HEK293 (cell line): ENCODE data around the gene DGCR8.

Experiments
- CTCF ChIA-PET: fragments of 350-600 bp; formaldehyde crosslinking; extraction: SDS; loops from one replicate; lab custom pipeline; 2021; ENCODE audit warnings: antibody characterized with exemption; lab: Yijun Ruan, JAX
- POLR2A ChIA-PET: fragments of 300-600 bp; formaldehyde crosslinking; extraction: SDS; loops from one replicate; lab custom pipeline; 2020; ENCODE audit warnings: antibody characterized with exemption, inconsistent platforms; lab: Yijun Ruan, JAX
- H3K27ac ChIP-seq: fragments of 200-500 bp; sonication (Bioruptor generic); 2 replicates; pipeline ENCODE4 v1.5.1; 2014; ENCODE audit warnings: low read depth, low read length, control low read depth, inconsistent platforms; ENCODE audit errors: extremely low read depth
- H3K36me3 ChIP-seq, 2 experiments: fragments of 200-500 bp in 1 of 2; sonication (Bioruptor generic) in 1 of 2; 1 replicate in 1 of 2; 2 replicates in 1 of 2; pipeline ENCODE4 v1.5.1; 2014 to 2017; ENCODE audit warnings: inconsistent platforms in 2 of 2, low read length in 2 of 2; ENCODE audit not compliant: control insufficient read depth in 2 of 2, insufficient read depth in 1 of 2
- H3K4me1 ChIP-seq: fragments of 200-500 bp; sonication (Bioruptor generic); 2 replicates; pipeline ENCODE4 v1.5.1; 2014; ENCODE audit warnings: mild to moderate bottlenecking, low read length, inconsistent platforms; ENCODE audit not compliant: control insufficient read depth, insufficient read depth
- H3K4me3 ChIP-seq: 2 replicates; pipeline ENCODE4 v1.5.1; 2011; ENCODE audit warnings: low read depth, mild to moderate bottlenecking, control low read depth, low read length, moderate library complexity
- H3K9me3 ChIP-seq: fragments of 200-500 bp; sonication (Bioruptor generic); 2 replicates; pipeline ENCODE4 v1.5.1; 2014; ENCODE audit warnings: low read depth, low read length, inconsistent platforms; ENCODE audit not compliant: control insufficient read depth, insufficient read depth
- KLF10 ChIP-seq: fragments of 450-650 bp; IDR thresholded peaks from 2 replicates; pipeline ENCODE4 v1.5.1; 2018; ENCODE audit warnings: missing biosample characterization, mild to moderate bottlenecking, missing genetic modification characterization
- KLF9 ChIP-seq: fragments of 450-650 bp; formaldehyde crosslinking; IDR thresholded peaks from 2 replicates; pipeline ENCODE4 v1.5.1; 2016; ENCODE audit warnings: missing biosample characterization, missing genetic modification characterization, low read depth
- MYNN ChIP-seq: fragments of 450-650 bp; formaldehyde crosslinking; IDR thresholded peaks from 2 replicates; pipeline ENCODE4 v1.5.1; 2016; ENCODE audit warnings: missing biosample characterization, missing genetic modification characterization, borderline replicate concordance
- ZBTB44 ChIP-seq: fragments of 450-650 bp; IDR thresholded peaks from 2 replicates; pipeline ENCODE4 v1.5.1; 2018; ENCODE audit warnings: missing biosample characterization, mild to moderate bottlenecking, missing genetic modification characterization
- ZFP69B ChIP-seq: fragments of 450-650 bp; formaldehyde crosslinking; IDR thresholded peaks from 2 replicates; pipeline ENCODE4 v1.5.1; 2016; ENCODE audit warnings: missing biosample characterization, missing genetic modification characterization
- ZNF10 ChIP-seq: fragments of 450-650 bp; formaldehyde crosslinking; IDR thresholded peaks from 2 replicates; pipeline ENCODE4 v1.5.1; 2017; ENCODE audit warnings: missing biosample characterization, missing genetic modification characterization
- ZNF133 ChIP-seq: fragments of 450-650 bp; formaldehyde crosslinking; IDR thresholded peaks from 2 replicates; pipeline ENCODE4 v1.5.1; 2016; ENCODE audit warnings: missing biosample characterization, missing genetic modification characterization
- ZNF169 ChIP-seq: fragments of 450-650 bp; formaldehyde crosslinking; IDR thresholded peaks from 2 replicates; pipeline ENCODE4 v1.5.1; 2016; ENCODE audit warnings: missing biosample characterization, missing genetic modification characterization
- ZNF221 ChIP-seq: fragments of 450-650 bp; formaldehyde crosslinking; IDR thresholded peaks from 2 replicates; pipeline ENCODE4 v1.5.1; 2017; ENCODE audit warnings: missing biosample characterization, missing genetic modification characterization, borderline replicate concordance
- ZNF266 ChIP-seq: fragments of 450-650 bp; formaldehyde crosslinking; IDR thresholded peaks from 2 replicates; pipeline ENCODE4 v1.5.1; 2016; ENCODE audit warnings: missing biosample characterization, missing genetic modification characterization, low read depth
- ZNF302 ChIP-seq: fragments of 450-650 bp; formaldehyde crosslinking; IDR thresholded peaks from 2 replicates; pipeline ENCODE4 v1.5.1; 2016; ENCODE audit warnings: missing biosample characterization, missing genetic modification characterization, low read depth
- ZNF335 ChIP-seq: fragments of 450-650 bp; formaldehyde crosslinking; conservative IDR thresholded peaks from 2 replicates; pipeline ENCODE4 v1.5.1; 2016; ENCODE audit warnings: missing biosample characterization, missing genetic modification characterization
- ZNF404 ChIP-seq: fragments of 450-650 bp; formaldehyde crosslinking; IDR thresholded peaks from 2 replicates; pipeline ENCODE4 v1.5.1; 2017; ENCODE audit warnings: missing biosample characterization, missing genetic modification characterization
- ZNF416 ChIP-seq: fragments of 450-650 bp; formaldehyde crosslinking; IDR thresholded peaks from 2 replicates; pipeline ENCODE4 v1.5.1; 2016; ENCODE audit warnings: missing biosample characterization, missing genetic modification characterization
- ZNF449 ChIP-seq: fragments of 450-650 bp; formaldehyde crosslinking; IDR thresholded peaks from 2 replicates; pipeline ENCODE4 v1.5.1; 2017; ENCODE audit warnings: missing biosample characterization, mild to moderate bottlenecking, missing genetic modification characterization, moderate library complexity
- ZNF610 ChIP-seq: fragments of 450-650 bp; formaldehyde crosslinking; IDR thresholded peaks from 2 replicates; pipeline ENCODE4 v1.5.1; 2016; ENCODE audit warnings: missing biosample characterization, missing genetic modification characterization, borderline replicate concordance
- ZNF654 ChIP-seq: fragments of 450-650 bp; formaldehyde crosslinking; IDR thresholded peaks from 2 replicates; pipeline ENCODE4 v1.5.1; 2016; ENCODE audit warnings: low read depth, missing biosample characterization, missing genetic modification characterization
- ZNF660 ChIP-seq: fragments of 450-650 bp; IDR thresholded peaks from 2 replicates; pipeline ENCODE4 v1.5.1; 2018; ENCODE audit warnings: missing biosample characterization, mild to moderate bottlenecking, missing genetic modification characterization
- ZNF664 ChIP-seq: fragments of 450-650 bp; formaldehyde crosslinking; IDR thresholded peaks from 2 replicates; pipeline ENCODE4 v1.5.1; 2016; ENCODE audit warnings: missing biosample characterization, missing genetic modification characterization
- ZNF670 ChIP-seq: fragments of 450-650 bp; formaldehyde crosslinking; IDR thresholded peaks from 2 replicates; pipeline ENCODE4 v1.5.1; 2016; ENCODE audit warnings: missing biosample characterization, missing genetic modification characterization, low read depth
- ZNF692 ChIP-seq: fragments of 450-650 bp; formaldehyde crosslinking; IDR thresholded peaks from 2 replicates; pipeline ENCODE4 v1.5.1; 2016; ENCODE audit warnings: missing biosample characterization, missing genetic modification characterization
- ZNF701 ChIP-seq: fragments of 450-650 bp; formaldehyde crosslinking; IDR thresholded peaks from 2 replicates; pipeline ENCODE4 v1.5.1; 2016; ENCODE audit warnings: missing biosample characterization, missing genetic modification characterization
- ZNF76 ChIP-seq: fragments of 450-650 bp; formaldehyde crosslinking; IDR thresholded peaks from 2 replicates; pipeline ENCODE4; 2016; ENCODE audit warnings: low read depth, missing biosample characterization, missing genetic modification characterization, borderline replicate concordance
- ZNF776 ChIP-seq: fragments of 450-650 bp; formaldehyde crosslinking; IDR thresholded peaks from 2 replicates; pipeline ENCODE4 v1.5.0; 2017; ENCODE audit warnings: missing biosample characterization, missing genetic modification characterization, borderline replicate concordance
- ZNF792 ChIP-seq: fragments of 450-650 bp; formaldehyde crosslinking; IDR thresholded peaks from 2 replicates; pipeline ENCODE4 v1.5.1; 2016; ENCODE audit warnings: missing biosample characterization, missing genetic modification characterization
- TF ChIP-seq, protein P1 (sequence below): fragments of 450-650 bp; formaldehyde crosslinking; IDR thresholded peaks from 2 replicates; pipeline ENCODE4 v1.5.1; 2017; ENCODE audit warnings: missing biosample characterization, missing genetic modification characterization
- TF ChIP-seq, protein P2 (sequence below): fragments of 450-650 bp; formaldehyde crosslinking; IDR thresholded peaks from 2 replicates; pipeline ENCODE4 v1.5.1; 2016; ENCODE audit warnings: missing biosample characterization, missing genetic modification characterization, borderline replicate concordance

The DGCR8 gene

GRCh38 chr22:20128619-20128901, 48.5 kb downstream of the DGCR8 start:
- H3K4me3 ChIP-seq: no peak overlapping the region
- no peak for TF ChIP-seq ZNF302 (tag by site-specific recombination)
- TF ChIP-seq ZBTB44 (tag by site-specific recombination): no peak
- TF ChIP-seq ZNF133 (tag by site-specific recombination): no peak
- TF ChIP-seq ZNF221 (tag by site-specific recombination): no peak
- TF ChIP-seq, protein P1, sequence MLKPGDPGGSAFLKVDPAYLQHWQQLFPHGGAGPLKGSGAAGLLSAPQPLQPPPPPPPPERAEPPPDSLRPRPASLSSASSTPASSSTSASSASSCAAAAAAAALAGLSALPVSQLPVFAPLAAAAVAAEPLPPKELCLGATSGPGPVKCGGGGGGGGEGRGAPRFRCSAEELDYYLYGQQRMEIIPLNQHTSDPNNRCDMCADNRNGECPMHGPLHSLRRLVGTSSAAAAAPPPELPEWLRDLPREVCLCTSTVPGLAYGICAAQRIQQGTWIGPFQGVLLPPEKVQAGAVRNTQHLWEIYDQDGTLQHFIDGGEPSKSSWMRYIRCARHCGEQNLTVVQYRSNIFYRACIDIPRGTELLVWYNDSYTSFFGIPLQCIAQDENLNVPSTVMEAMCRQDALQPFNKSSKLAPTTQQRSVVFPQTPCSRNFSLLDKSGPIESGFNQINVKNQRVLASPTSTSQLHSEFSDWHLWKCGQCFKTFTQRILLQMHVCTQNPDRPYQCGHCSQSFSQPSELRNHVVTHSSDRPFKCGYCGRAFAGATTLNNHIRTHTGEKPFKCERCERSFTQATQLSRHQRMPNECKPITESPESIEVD: no peak
- TF ChIP-seq MYNN (tag by site-specific recombination): no peak
- no peak for TF ChIP-seq ZNF776 (tag by site-specific recombination)
- no peak for TF ChIP-seq ZNF404 (tag by site-specific recombination)
- TF ChIP-seq ZFP69B (tag by site-specific recombination): peak; percentile 78
- 0 out of 2 replicates have a peak, but pooled peaks have one; percentile 45 for TF ChIP-seq ZNF449
- no peak for TF ChIP-seq ZNF792 (tag by site-specific recombination)
- peak; percentile 65 for TF ChIP-seq ZNF692 (tag by site-specific recombination)
- TF ChIP-seq KLF10 (tag by site-specific recombination): no peak
- no peak for TF ChIP-seq ZNF169 (tag by site-specific recombination)
- TF ChIP-seq ZNF610: no peak
- no peak for TF ChIP-seq KLF9 (tag by site-specific recombination)
- TF ChIP-seq ZNF654 (tag by site-specific recombination): no peak
- H3K36me3 ChIP-seq: peaks cover 1 to 49% of the 10 kb centered on the region in 2 experiments; a peak in 2 of 3 replicates
- CTCF ChIA-PET: interaction anchor here (0.5 to 1.8 kb wide), 3 partner anchors 9 to 20 kb away, joined by 3 to 7 read pairs (median 3); no protein-coding TSS in a partner anchor
- H3K27ac ChIP-seq: no peak overlapping the region
- no peaks in the 10 kb centered on the region for H3K9me3 ChIP-seq
- H3K4me1 ChIP-seq: peaks cover 3% of the 10 kb centered on the region; the same call in 1 of the 2 replicates
- POLR2A ChIA-PET: interaction anchor here (0.7 to 4.9 kb wide), 2 partner anchors 10 to 18 kb away, joined by 5 to 62 read pairs; partner anchors contain the start of genes RANBP1 and TRMT2A

- CTCF ChIA-PET: interaction anchor here (1.4 to 1.8 kb wide), 4 partner anchors 9 to 157 kb away, joined by 3 to 7 read pairs (median 6); partner anchors contain the start of gene TRMT2A
- TF ChIP-seq, protein P2, sequence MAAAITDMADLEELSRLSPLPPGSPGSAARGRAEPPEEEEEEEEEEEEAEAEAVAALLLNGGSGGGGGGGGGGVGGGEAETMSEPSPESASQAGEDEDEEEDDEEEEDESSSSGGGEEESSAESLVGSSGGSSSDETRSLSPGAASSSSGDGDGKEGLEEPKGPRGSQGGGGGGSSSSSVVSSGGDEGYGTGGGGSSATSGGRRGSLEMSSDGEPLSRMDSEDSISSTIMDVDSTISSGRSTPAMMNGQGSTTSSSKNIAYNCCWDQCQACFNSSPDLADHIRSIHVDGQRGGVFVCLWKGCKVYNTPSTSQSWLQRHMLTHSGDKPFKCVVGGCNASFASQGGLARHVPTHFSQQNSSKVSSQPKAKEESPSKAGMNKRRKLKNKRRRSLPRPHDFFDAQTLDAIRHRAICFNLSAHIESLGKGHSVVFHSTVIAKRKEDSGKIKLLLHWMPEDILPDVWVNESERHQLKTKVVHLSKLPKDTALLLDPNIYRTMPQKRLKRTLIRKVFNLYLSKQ: no peak
- TF ChIP-seq ZNF701 (tag by site-specific recombination) (no peak), ZNF660 (tag by site-specific recombination) (peak; percentile 41; the same call in 1 of the 2 replicates), ZNF76 (peak; percentile 46; the same call in 1 of the 2 replicates), ZNF10 (tag by site-specific recombination) (peak; percentile 51; the same call in 1 of the 2 replicates), ZNF335 (tag by site-specific recombination) (no peak), ZNF664 (tag by site-specific recombination) (no peak), ZNF670 (no peak), ZNF416 (tag by site-specific recombination) (no peak), ZNF266 (tag by site-specific recombination) (no peak)
Observed at GRCh38 chr22:20128902-20129746, 49.1 kb downstream of the DGCR8 start.

More at GRCh38 chr22:20128902-20129746, 49.1 kb downstream of the DGCR8 start:
- H3K4me1 ChIP-seq: peaks cover 3% of the 10 kb centered on the region; the same call in 1 of the 2 replicates
- no peaks in the 10 kb centered on the region for H3K9me3 ChIP-seq
- POLR2A ChIA-PET: interaction anchor here (0.7 to 4.9 kb wide), 2 partner anchors 10 to 18 kb away, joined by 5 to 62 read pairs; partner anchors contain the start of genes RANBP1 and TRMT2A
- no peak overlapping the region; the same call in 1 of the 2 replicates for H3K27ac ChIP-seq
- H3K4me3 ChIP-seq: no peak overlapping the region
- H3K36me3 ChIP-seq: peaks cover 0 to 48% of the 10 kb centered on the region in 2 experiments; a peak in 1 of 3 replicates
